Measurements from ENCODE around the gene TRIM68.

TRIM68 gene

DNA sequence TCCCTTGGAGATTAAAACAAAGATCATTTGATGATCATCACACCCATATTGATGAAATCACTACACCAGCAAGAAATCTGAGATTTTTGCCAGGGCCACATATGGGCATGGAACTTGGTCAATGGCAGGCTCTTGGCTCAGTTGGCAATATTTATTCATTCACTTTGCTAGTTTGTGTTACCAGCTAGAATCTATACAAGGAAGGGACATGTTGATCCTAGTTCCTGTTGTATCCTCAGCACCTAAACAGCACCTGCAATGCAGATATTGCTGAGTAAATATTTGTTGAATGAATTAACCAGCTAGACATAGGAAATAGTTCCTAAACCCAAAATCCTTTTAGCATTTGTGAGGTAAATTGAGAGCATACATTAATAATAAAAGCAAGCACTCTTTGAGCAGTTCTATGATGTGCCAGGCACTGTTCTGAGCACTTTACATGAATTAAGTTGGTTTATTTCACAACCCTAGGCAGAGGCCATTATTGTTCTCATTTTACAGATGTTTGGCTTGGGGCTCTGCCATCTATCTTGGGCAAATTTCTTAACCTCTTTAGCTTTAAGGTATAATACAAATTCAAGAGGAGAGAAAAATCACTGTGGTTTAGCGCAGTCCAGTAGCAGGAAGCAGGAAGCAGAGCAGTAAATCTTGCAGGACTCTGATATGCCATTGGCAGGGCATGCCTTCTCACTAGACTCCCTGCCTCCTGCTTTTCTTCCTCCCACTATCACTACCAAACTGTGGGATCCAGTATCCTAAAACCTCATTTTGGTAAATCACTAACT is 1.6 kb downstream of the TRIM68 start:
- DNase-seq (ENCODE audit: low spot score) = no peak

DNA sequence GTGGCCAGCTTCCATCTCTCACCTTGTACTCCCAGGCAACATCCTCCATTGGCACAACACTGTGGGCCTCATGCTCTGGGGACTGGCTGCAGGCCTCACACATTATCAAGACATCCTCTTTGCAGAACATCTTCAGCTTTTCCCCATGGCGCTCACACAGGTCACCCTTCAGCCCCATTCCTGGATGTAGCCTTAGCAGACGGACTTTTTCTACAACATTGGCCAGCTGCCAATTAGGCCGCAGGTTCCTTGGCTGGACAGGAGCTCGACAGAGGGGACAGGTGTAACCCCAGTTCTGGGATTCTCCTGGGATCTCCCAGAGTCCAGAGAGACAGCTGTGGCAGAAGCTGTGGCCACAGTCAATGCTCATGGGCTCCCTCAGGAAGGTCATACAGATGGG is 3.0 kb downstream of the TRIM68 start:
- DNase-seq (ENCODE audit: low spot score) = no peak

GRCh38 chr11:4593739-4594138 is 14.3 kb downstream of the TRIM68 start, which contains the start of gene OR52I1:
Gene OR52I1 (plus strand): TSS chr11:4594039. CDS start chr11:4594039, 0 bp downstream.
- DNase-seq (ENCODE audit: low spot score) = no peak

DNA sequence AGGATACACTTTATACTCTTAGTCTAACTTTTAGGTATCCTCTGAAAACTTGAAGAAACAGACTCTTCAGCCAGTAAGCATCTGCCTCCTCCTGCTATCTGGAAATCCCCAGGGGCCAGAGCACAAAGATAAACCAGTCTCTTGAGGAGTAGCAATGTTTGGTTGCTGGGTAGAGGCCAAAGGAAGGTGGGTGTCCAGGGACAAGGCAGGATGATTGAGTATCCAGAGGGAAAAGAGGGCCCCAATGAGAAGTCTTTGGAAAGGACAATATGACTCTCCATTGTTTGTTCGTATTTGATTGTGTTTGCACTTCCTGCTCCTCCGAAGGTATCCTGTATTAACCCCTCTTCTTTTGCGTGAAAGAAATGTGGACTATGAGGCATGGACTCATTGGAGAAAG is 19.0 kb downstream of the TRIM68 start:
- no peak for DNase-seq (ENCODE audit: low spot score)

DNA sequence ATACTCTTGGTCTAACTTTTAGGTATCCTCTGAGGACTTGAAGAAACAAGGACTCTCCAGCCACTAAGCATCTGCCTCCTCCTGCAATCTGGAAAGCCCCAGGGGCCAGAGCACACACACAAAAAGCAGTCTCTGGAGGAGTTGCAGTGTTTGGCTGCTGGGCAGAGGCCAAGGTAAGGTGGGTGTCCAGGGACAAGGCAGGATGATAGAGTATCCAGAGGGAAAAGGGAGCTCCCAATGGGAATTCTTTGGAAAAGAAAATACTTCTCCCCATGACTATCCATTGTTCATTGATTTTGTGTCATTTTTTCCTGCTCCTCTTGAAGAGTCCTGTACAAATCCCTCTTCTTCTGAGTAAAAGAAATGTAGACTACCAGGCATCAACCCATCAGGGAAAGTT is 26.6 kb downstream of the TRIM68 start, which contains the start of gene OR52I2:
Gene OR52I2 (plus strand): TSS at position 301 of the 400 bp plus-strand sequence.
- no peak for DNase-seq (ENCODE audit: low spot score)

DNA sequence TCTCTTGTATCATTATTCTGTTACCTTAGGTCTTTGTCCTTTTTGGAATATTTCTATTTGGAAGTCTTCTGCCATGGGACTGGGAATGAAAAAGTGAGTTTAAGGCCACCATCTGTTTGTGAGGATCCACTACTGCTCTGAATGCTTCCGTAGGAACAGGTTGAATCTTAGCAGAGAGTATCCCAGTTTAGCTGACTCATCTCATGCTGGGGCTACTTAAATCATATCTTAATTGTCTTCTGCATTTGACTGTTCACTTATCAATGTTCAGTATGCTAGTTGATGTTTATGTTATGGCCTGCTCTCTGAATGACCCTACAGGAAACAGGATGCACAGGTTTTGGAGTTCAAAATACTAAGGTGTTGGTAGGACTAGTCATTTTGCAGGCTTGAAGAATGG is 27.9 kb downstream of the TRIM68 start:
- no peak for DNase-seq (ENCODE audit: low spot score)

DNA sequence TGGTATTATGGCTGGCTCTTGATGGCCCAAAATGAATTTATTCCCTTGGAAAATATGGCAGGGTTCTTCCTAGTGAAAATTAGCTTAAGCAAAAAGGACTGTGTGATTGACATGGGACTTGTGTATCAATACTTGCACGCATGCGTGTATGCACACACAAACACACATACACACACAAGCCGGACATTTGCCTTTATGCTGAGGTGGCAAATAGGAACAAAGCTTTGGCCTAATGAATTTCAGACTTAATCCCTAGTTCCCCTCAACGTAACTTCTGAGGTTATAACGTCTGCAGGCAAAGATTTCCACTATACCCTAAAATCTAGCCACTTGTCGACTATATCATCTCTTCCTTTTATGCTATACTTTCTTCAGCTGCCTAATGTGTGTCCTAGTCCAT is 29.4 kb downstream of the TRIM68 start:
- no peak for DNase-seq (ENCODE audit: low spot score)

GRCh38 chr11:4577761-4578160 is 30.3 kb downstream of the TRIM68 start:
- DNase-seq (ENCODE audit: low spot score) = no peak

DNA sequence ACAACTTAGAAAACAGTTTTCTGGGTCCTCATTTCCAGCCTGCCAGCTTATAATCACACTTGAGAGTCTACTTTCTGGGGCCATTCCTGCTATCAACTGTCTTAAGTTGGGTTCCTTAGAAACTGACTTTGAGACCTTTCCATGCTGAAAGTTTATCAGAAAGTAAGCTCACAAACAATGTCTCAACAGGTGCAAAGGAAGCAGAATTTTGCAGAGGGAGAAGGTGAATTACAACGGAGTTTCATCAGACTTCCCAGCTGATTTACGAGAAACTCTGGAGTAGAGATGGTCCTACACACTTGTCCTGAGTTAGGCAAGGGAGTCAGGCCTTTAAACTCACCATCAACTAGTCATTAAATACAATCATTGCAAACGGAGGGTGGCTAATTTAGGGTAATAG is 31.2 kb downstream of the TRIM68 start:
- no peak for DNase-seq (ENCODE audit: low spot score)

DNA sequence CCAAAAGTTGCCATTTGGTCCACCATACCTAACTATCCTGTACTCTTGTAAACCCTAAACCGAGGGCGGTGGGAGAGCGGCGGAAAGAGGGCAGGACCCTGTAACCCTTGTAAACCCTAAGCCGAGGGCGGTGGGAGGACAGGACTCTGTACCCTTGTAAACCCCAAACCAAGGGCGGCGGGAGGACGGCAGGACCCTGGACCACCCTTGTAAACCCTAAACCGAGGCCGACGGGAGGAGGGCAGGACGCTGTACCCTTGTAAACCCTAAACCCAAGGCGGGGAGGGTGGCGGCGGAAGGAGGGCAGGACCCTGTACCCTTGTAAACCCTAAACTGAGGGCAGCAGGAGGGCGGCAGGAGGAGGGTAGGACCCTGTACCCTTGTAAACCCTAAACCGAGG is 39.0 kb downstream of the TRIM68 start:
- no peak for DNase-seq (ENCODE audit: low spot score)

DNA sequence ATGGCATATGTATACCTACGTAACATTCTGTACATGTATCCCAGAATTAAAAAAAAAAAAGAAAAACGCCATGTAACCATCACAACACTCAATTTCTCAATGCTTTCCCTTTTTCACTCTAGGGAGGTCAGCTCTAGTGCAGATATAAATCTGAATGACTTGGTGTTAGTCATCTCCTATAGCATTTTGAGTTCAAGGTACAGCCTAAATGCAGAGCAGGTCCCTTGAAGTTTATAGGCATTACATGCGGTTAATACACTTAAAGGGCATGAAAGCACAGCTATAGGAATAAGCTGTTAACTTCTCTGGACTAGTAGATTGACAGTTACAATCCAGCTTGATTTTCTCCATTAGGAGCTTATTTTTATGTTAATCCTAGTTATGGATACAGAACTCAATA is 42.7 kb downstream of the TRIM68 start:
- no peak for DNase-seq (ENCODE audit: low spot score)

DNA sequence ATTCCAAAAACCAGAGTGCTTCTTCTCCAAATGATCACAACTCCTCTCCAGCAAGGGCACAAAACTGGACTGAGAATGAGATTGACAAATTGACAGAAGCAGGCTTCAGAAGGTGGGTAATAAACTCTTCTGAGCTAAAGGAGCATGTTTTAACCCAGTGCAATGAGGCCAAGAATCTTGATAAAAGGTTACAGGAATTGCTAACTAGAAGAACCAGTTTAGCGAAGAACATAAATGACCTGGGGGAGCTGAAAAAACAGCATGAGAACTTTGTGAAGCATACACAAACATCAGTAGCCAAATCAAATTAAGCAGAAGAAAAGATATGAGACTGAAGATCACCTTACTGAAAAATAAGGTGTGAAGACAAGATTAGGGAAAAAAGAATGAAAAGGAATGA is 47.6 kb downstream of the TRIM68 start:
- DNase-seq (ENCODE audit: low spot score) = no peak

DNA sequence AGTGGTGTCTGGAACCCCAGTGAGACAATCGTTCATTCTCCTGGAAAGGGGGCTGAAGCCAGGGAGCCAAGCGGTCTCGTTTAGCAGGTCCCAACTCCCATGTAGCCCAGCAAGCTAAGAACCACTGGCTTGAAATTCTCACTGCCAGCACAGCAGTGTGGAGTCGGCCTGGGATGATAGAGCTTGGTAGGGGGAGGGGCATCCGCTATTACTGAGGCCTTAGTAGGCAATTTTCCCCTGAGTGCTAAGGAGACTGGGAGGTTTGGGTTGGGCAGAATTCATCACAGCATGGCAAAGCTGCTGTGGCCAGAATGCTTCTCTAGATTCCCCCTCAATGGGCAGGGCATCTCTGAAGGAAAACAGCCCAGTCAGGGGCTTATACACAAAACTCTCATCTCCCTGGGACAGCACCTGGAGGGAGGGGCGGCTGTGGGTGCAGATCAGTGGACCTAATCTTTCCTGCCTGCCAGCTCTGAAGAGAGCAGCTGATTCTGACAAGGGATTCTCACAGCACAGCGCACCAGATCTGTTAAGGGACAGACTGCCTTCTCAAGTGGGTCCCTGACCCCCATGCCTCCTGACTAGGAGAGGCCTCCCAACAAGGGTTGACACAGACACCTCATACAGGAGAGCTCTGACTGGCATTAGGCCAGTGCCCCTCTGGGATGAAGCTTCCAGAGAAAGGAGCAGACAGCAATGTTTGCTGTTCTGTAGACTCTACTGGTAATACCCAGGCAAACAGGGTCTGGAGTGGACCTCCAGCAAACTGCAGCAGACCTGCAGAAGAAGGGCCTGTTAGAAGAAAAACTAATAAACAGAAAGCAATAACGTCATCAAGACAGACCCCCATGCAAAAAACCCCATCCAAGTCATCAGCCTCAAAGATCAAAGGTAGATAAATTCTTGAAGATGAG is 48.2 kb downstream of the TRIM68 start:
- DNase-seq (ENCODE audit: low spot score) = no peak

- peak; percentile 14 for DNase-seq (ENCODE audit: low spot score)
These were observed 56.6 kb downstream of the TRIM68 start for GRCh38 chr11:4551346-4551979.

All from germinal center (tissue), 1 donor.